Measurements from ENCODE around the gene CNTN1. TPM values are rescaled to one million over a fixed set of nuclear protein-coding genes. Genes with fewer than 3 reads are reported as not detected.

Gene CNTN1
- total and polyA plus RNA-seq, 2 of the 8 experiments (the other 6 are each of a cell fraction or from before 2014, with no cell fraction given): 7.2 to 21.8 TPM

- DNase-seq (ENCODE audit: low read depth in 1 of 2, low spot score in 2 of 2) (no peak), FAIRE-seq (no peak)
- Histone ChIP-seq H4K5ac (ENCODE audit: insufficient read length, low read depth, low read length) (no peak overlapping the region), H3K27ac (ENCODE audit: low read depth, low read length) (no peak overlapping the region), H2BK15ac (ENCODE audit: low read length) (no peak overlapping the region), H3K4me1 (replicated peaks in 1 of 4; ENCODE audit: control insufficient read depth in 3 of 4, insufficient read depth in 4 of 4, low read length in 3 of 4) (no peaks in the 10 kb centered on the region), H3K14ac (ENCODE audit: insufficient read length) (no peak overlapping the region), H3K27me3 (replicated peaks in 1 of 4; ENCODE audit: control insufficient read depth in 3 of 4, extremely low read depth in 1 of 4, insufficient read depth in 3 of 4, low read length in 3 of 4) (no peaks in the 10 kb centered on the region), H2BK5ac (ENCODE audit: low read depth, low read length) (no peak overlapping the region), H2AFZ (ENCODE audit: low read length) (peak overlapping the region; percentile 67; the same call in 1 of the 2 replicates), H4K20me1 (replicated peaks in 1 of 2; ENCODE audit: control insufficient read depth in 1 of 2, insufficient read depth in 2 of 2, low read length in 2 of 2) (no peaks in the 10 kb centered on the region), H4K8ac (ENCODE audit: extremely low read depth, insufficient read depth, low read length) (no peak overlapping the region), H3K23me2 (ENCODE audit: low read depth, low read length) (no peaks in the 10 kb centered on the region), H4K91ac (replicated peaks; ENCODE audit: insufficient read length, low read length) (no peak overlapping the region), H3K18ac (ENCODE audit: extremely low read depth, low read length) (no peak overlapping the region), H2BK120ac (replicated peaks; ENCODE audit: low read depth, low read length) (no peak overlapping the region), H3K79me2 (ENCODE audit: control insufficient read depth in 1 of 2, insufficient read depth in 2 of 2, low read length in 2 of 2) (no peaks in the 10 kb centered on the region), H3K4ac (replicated peaks; ENCODE audit: insufficient read length, low read depth, low read length) (no peak overlapping the region), H2AK5ac (ENCODE audit: low read depth, low read length) (no peak overlapping the region), H3K4me3 (ENCODE audit: extremely low read depth in 1 of 4, insufficient read depth in 2 of 4, low read depth in 3 of 4, low read length in 4 of 4) (no peak overlapping the region), H3K9ac (replicated peaks in 1 of 4; ENCODE audit: extremely low read depth in 1 of 4, low read depth in 3 of 4, low read length in 3 of 4) (no peak overlapping the region), H3K36me3 (ENCODE audit: control insufficient read depth in 2 of 4, insufficient read depth in 4 of 4, low read length in 3 of 4) (no peaks in the 10 kb centered on the region), H3K56ac (replicated peaks; ENCODE audit: insufficient read length, low read depth, low read length) (no peak overlapping the region), H3K79me1 (ENCODE audit: low read depth, low read length) (no peaks in the 10 kb centered on the region), H3K9me3 (ENCODE audit: insufficient read depth in 2 of 2, low read depth in 1 of 2, low read length in 1 of 2) (no peaks in the 10 kb centered on the region), H2BK12ac (ENCODE audit: low read depth, low read length) (no peak overlapping the region), H2BK20ac (ENCODE audit: low read length) (no peak overlapping the region), H3K4me2 (ENCODE audit: insufficient read depth in 1 of 2, low read depth in 2 of 2, low read length in 2 of 2) (no peak overlapping the region), H3K23ac (ENCODE audit: insufficient read length) (no peak overlapping the region)
- POLR2A ChIA-PET (ENCODE audit: partially characterized antibody): no interaction called here
- WGBS, 2 experiments (ENCODE audit: extremely low coverage in 1 of 2, insufficient coverage in 1 of 2, insufficient read length in 1 of 2, insufficient replicate concordance in 2 of 2, low coverage in 1 of 2, low lambda C conversion rate in 2 of 2, missing lambda C conversion rate in 1 of 2): 88% methylated on average over 4 of the region's 4 CpGs; no CpG with 5 or more reads in 1 of the 2 experiments
- CTCF ChIA-PET (ENCODE audit: partially characterized antibody): no interaction called here
- TF ChIP-seq, protein P1, sequence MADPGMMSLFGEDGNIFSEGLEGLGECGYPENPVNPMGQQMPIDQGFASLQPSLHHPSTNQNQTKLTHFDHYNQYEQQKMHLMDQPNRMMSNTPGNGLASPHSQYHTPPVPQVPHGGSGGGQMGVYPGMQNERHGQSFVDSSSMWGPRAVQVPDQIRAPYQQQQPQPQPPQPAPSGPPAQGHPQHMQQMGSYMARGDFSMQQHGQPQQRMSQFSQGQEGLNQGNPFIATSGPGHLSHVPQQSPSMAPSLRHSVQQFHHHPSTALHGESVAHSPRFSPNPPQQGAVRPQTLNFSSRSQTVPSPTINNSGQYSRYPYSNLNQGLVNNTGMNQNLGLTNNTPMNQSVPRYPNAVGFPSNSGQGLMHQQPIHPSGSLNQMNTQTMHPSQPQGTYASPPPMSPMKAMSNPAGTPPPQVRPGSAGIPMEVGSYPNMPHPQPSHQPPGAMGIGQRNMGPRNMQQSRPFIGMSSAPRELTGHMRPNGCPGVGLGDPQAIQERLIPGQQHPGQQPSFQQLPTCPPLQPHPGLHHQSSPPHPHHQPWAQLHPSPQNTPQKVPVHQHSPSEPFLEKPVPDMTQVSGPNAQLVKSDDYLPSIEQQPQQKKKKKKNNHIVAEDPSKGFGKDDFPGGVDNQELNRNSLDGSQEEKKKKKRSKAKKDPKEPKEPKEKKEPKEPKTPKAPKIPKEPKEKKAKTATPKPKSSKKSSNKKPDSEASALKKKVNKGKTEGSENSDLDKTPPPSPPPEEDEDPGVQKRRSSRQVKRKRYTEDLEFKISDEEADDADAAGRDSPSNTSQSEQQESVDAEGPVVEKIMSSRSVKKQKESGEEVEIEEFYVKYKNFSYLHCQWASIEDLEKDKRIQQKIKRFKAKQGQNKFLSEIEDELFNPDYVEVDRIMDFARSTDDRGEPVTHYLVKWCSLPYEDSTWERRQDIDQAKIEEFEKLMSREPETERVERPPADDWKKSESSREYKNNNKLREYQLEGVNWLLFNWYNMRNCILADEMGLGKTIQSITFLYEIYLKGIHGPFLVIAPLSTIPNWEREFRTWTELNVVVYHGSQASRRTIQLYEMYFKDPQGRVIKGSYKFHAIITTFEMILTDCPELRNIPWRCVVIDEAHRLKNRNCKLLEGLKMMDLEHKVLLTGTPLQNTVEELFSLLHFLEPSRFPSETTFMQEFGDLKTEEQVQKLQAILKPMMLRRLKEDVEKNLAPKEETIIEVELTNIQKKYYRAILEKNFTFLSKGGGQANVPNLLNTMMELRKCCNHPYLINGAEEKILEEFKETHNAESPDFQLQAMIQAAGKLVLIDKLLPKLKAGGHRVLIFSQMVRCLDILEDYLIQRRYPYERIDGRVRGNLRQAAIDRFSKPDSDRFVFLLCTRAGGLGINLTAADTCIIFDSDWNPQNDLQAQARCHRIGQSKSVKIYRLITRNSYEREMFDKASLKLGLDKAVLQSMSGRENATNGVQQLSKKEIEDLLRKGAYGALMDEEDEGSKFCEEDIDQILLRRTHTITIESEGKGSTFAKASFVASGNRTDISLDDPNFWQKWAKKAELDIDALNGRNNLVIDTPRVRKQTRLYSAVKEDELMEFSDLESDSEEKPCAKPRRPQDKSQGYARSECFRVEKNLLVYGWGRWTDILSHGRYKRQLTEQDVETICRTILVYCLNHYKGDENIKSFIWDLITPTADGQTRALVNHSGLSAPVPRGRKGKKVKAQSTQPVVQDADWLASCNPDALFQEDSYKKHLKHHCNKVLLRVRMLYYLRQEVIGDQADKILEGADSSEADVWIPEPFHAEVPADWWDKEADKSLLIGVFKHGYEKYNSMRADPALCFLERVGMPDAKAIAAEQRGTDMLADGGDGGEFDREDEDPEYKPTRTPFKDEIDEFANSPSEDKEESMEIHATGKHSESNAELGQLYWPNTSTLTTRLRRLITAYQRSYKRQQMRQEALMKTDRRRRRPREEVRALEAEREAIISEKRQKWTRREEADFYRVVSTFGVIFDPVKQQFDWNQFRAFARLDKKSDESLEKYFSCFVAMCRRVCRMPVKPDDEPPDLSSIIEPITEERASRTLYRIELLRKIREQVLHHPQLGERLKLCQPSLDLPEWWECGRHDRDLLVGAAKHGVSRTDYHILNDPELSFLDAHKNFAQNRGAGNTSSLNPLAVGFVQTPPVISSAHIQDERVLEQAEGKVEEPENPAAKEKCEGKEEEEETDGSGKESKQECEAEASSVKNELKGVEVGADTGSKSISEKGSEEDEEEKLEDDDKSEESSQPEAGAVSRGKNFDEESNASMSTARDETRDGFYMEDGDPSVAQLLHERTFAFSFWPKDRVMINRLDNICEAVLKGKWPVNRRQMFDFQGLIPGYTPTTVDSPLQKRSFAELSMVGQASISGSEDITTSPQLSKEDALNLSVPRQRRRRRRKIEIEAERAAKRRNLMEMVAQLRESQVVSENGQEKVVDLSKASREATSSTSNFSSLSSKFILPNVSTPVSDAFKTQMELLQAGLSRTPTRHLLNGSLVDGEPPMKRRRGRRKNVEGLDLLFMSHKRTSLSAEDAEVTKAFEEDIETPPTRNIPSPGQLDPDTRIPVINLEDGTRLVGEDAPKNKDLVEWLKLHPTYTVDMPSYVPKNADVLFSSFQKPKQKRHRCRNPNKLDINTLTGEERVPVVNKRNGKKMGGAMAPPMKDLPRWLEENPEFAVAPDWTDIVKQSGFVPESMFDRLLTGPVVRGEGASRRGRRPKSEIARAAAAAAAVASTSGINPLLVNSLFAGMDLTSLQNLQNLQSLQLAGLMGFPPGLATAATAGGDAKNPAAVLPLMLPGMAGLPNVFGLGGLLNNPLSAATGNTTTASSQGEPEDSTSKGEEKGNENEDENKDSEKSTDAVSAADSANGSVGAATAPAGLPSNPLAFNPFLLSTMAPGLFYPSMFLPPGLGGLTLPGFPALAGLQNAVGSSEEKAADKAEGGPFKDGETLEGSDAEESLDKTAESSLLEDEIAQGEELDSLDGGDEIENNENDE (IDR thresholded peaks at IDR 0.05; ENCODE audit: insufficient replicate concordance, low read length): no peak
Observed at GRCh38 chr12:40996091-40996490, 303.9 kb downstream of the CNTN1 start.

All from H1 (cell line).